Measurements from ENCODE around the gene SCAI.
A peak's percentile ranks its signal among the peaks of the same experiment; 100 is the strongest.
"Not testable (repeated sequence)": the region's sequence is repeated elsewhere in the genome, so short reads cannot be mapped to it uniquely, and the experiment has no call there.

SCAI gene

DNA sequence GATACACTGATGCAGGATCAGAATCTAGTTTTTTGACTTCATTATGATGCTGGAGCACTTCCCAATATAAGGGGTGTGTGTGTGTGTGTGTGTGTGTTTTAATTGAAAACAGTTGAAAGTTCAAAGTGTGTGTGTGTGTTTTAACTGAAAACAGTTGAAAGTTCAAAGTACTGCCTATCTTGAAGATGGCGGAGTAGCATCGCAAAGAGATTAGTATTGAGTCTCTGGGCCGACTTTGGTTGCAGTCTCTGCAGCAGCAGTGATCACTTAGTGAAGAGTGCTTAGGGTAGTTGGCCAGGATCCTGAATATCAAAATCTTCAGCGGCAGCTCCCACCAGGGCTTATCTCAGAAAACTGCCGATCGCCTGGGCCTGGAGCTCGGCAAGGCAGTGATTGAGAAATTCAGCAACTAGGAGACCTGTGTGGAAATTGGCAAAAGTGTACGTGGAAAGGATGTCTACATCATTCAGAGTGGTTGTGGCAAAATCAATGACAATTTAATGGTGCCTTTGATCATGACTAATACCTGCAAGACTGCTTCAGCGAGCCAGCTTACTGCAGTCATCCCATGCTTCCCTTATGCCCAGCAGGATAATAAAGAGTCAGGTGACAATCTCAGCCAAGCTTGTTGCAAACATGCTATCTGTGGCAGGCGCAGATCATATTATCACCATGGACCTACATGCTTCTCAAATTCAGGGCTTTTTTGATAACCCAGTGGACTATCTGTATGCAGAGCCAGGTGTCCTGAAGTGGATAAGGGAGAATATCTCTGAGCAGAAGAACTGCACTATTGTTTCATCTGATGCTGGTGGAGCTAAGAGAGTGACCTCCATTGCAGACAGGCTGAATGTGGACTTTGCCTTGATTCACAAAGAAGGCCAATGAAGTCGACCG is 7.3 kb upstream of the SCAI start:
- no peak for DNase-seq (ENCODE audit: low read depth in 3 of 3)

DNA sequence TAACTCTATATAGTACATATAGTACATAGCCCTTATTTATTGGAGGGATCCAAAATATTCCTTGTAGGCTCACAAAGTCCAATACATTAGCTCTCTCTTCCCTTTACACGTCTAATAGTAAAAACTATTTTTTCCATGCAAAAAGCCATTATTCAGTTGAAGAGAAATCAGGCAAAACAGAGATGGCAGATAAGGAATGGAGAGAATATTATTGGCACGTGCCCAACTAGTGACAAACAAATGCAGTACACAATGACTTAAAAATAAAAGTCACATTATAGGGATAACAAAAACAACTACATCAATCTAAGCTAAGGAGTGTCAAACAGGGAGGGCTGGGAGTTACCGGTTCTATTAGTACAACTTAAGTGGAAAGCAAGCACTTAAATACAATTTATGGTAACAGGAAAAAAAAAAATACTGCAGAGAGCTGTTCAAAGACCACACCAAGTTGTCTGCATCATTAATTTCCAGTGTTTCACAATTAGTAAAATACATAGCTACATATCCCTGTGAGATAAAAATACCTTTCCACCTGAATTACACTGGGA is 4.1 kb upstream of the SCAI start:
- DNase-seq (ENCODE audit: low read depth in 3 of 3) = no peak

- DNase-seq (ENCODE audit: low read depth in 3 of 3) = no peak
Measured at GRCh38 chr9:125146247-125146646, 2.9 kb upstream of the SCAI start.

- no peak for DNase-seq (ENCODE audit: low read depth in 3 of 3)
Measured at GRCh38 chr9:125145425-125145824, 2.1 kb upstream of the SCAI start.

- no peak for DNase-seq (ENCODE audit: low read depth in 3 of 3)
Measured at GRCh38 chr9:125142560-125143376, 560 bp downstream of the SCAI start.

DNA sequence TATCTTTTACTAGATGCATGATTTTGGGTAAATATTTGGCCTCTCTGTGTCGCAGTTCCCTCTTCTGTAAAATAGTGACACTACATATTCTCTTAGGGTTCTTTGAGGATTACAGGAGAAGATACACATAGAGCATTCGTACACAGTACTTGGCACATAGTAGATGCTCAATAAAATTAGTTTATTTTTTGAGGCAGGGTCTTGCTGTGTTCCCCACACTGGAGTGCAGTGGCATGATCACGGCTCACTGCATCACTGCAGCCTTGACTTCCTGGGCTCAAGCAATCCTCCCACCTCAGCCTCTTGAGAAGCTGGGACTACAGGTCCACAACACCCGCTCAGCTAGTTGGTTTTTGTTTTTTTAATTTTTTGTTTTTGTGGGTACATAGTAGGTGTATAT is 1.6 kb downstream of the SCAI start:
- no peak for DNase-seq (ENCODE audit: low read depth in 3 of 3)

- no peak for DNase-seq (ENCODE audit: low read depth in 3 of 3)
Measured at GRCh38 chr9:125141251-125141650, 2.1 kb downstream of the SCAI start.

- no peak for DNase-seq (ENCODE audit: low read depth in 3 of 3)
Measured at GRCh38 chr9:125140576-125140975, 2.8 kb downstream of the SCAI start.

- no peak for DNase-seq (ENCODE audit: low read depth in 3 of 3)
Measured at GRCh38 chr9:125137200-125137599, 6.1 kb downstream of the SCAI start.

GRCh38 chr9:125134976-125135375 is 8.4 kb downstream of the SCAI start:
- DNase-seq (ENCODE audit: low read depth in 3 of 3) = no peak

DNA sequence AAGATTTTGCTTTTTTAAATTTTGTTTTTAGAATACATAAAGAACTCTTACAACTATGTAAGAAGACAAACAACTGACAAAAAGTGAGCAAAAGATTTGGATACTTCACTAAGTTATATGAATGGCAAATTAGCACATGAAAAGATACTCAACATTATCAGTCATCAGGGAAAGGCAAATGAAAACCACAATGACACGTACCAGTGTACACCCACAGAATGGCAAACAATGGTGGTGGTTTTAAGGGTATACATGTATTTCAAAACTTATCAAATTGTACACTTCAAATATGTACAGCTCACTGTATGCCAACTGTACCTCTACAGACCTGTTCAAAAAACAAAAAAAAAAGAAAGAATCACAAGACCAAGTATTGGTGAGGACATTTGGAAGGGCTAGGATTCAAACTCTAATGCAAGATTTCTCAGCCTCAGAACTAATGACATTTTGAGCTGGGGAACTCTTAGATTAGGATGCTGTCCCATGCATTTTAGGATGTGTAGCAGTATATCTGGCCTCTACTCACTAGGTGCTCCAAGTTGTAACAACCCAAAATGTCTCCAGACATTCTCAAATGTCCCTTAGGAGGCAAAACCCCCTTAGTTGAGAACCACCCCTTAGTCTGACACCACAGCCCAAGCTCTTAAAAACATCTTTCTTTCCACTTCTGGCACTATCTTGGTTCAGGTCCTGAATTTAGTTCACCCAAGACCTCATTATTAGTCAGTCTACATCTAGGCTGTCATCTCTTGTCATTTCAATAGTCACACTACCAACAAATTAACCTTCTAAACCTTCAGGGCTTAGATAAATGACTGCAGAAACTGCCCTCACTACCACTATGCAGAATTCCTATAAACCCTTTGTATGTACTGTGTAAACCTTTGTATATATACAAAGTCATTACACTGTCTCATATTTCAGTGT is 9.7 kb downstream of the SCAI start:
- no peak for DNase-seq (ENCODE audit: low read depth in 3 of 3)

DNA sequence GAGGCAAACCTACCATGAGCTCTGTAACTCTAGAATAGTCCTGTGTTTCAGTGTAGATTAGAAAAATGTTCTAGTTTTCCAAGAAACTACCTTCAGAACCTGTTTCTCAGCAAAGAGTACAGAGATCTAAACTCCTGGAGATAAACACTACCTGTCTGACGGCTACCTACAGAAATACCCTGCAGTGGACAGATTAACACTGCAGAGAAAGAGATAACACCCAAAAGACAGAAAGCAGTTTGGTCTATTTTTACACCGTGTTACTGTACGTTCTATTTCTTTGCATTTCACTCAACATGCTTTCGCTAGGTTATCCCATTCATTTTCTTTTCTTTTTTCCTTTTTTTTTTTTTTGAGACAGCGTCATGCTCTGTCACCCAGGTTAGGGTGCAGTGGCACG is 11.6 kb downstream of the SCAI start:
- DNase-seq (ENCODE audit: low read depth in 3 of 3) = no peak

DNA sequence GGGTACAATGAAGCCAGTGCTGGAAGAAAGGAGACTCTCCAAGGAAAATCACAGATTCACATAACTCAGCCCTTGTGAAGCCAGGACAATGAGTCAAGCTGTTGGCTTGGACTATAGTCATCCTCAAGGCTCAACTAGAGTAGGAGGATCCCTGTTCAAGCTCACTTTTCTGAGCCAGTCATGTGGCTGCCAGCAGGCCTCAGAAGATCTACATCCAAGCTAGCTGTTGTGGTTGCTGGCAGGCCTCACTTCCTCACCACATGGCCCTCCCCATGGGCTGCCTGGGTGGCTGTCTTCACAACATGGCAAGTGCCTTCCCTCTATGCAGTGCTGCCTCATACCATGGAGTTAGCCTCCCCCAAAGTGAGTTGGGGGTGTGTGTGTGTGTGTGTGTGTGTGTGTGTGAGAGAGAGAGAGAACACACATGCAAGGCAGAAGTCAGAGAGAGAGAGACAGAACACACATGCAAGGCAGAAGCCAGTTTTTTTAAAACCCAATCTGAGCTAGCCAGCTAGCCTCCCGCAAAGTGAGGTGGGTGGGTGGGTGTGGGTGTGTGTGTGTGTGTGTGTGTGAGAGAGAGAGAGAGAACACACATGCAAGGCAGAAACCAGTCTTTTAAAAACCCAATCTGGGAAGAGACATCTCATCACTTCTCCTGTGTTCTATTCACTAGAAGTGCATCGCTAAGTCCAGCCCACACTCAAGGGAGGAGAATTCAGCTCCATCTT is 17.1 kb downstream of the SCAI start:
- peak; percentile 28 to 68 (median 39) for DNase-seq (ENCODE audit: low read depth in 3 of 3)

DNA sequence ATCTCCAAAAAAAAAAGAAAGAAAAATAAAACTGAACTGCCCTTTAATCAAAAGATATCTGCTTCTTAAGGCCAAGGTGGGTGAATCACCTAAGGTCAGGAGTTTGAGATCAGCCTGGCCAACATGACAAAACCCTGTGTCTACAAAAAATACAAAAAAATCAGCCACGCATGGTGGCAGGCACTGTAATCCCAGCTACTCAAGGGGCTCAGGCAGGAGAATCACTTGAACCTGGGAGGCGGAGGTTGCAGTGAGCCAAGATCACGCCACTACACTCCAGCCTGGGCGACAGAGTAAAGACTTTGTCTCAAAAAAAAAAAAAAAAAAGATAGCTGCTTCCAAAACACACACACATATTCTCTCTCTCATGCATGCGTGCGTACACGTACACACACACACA is 17.8 kb downstream of the SCAI start:
- DNase-seq (ENCODE audit: low read depth in 3 of 3) = no peak

- no peak for DNase-seq (ENCODE audit: low read depth in 3 of 3)
Measured at GRCh38 chr9:125121146-125121545, 22.2 kb downstream of the SCAI start.

DNA sequence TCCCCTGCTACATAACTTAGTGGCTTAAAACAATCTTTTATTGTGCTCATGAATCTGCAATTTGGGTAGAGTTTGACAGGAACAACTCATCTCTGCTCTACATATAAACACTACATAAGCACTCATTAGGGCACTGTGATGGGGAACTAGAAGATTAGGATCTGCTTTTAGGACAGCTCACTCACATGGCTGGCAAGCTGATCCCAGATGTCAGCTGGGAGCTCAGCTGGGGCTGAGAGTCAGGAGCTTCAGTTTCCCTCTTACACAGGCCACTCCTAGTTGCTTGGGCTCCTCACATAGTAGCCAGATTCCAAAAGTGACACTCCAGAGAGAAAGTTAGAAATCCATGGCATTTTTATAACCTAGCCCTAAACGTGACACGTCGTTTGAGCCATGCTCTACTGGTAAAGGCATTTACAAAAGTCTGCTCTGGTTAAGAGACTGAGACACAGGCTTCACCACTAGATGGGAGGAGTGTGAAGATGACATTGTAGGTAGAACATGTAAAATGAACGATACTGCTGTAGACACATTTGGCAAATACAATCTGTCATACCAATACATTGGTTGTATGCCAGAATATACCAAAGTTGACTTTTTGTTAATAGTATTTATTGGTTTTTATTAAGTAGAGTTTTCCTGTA is 23.6 kb downstream of the SCAI start:
- no peak for DNase-seq (ENCODE audit: low read depth in 3 of 3)

DNA sequence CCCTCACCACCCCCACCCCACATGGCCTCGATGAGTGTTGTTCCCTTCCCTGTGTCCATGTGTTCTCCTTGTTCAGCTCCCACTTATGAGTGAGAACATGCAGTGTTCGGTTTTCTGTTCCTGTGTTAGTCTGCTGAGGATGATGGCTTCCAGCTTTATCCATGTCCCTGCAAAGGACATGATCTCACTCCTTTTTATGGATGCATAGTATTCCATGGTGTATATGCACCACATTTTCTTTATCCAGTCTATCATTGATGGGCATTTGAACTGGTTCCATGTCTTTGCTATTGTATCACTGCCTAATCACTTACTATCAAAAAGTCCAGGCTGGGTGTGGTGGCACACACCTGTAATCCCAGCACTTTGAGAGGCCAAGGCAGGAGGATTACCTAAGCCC is 24.6 kb downstream of the SCAI start:
- DNase-seq (ENCODE audit: low read depth in 3 of 3) = not testable (repeated sequence)

GRCh38 chr9:125114503-125114902 is 28.8 kb downstream of the SCAI start:
- not testable (repeated sequence) for DNase-seq (ENCODE audit: low read depth in 3 of 3)

- no peak for DNase-seq (ENCODE audit: low read depth in 3 of 3)
Measured at GRCh38 chr9:125110464-125110863, 32.9 kb downstream of the SCAI start.

DNA sequence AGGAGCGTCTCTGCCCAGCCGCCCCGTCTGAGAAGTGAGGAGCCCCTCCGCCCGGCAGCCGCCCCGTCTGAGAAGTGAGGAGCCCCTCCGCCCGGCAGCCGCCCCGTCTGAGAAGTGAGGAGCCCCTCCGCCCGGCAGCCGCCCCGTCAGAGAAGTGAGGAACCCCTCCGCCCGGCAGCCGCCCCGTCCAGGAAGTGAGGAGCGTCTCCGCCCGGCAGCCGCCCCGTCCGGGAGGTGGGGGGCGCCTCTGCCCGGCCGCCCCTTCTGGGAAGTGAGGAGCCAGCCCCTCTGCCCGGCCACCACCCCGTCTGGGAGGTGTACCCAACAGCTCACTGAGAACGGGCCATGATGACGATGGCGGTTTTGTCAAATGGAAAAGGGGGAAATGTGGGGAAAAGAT is 34.8 kb downstream of the SCAI start:
- DNase-seq (ENCODE audit: low read depth in 3 of 3) = not testable (repeated sequence)

Measured in stimulated activated CD4-positive, alpha-beta T cell treated with anti-CD3 and anti-CD28 coated beads, TNF-alpha, amount 100 ng/mL, for 24 hours (primary cell).